Erythroblast (primary cell): ENCODE results near the gene NUDCD3.

Experiments used
- GATA1 ChIP-seq: IDR thresholded peaks from 2 replicates; pipeline ENCODE4 v1.6.1; 2011; ENCODE audit warnings: low read depth, mild to moderate bottlenecking, control low read depth, low read length, moderate library complexity
- POLR2A ChIP-seq: IDR thresholded peaks from 2 replicates; pipeline ENCODE4 v1.6.1; 2011; ENCODE audit warnings: mild to moderate bottlenecking, low read length

DNA sequence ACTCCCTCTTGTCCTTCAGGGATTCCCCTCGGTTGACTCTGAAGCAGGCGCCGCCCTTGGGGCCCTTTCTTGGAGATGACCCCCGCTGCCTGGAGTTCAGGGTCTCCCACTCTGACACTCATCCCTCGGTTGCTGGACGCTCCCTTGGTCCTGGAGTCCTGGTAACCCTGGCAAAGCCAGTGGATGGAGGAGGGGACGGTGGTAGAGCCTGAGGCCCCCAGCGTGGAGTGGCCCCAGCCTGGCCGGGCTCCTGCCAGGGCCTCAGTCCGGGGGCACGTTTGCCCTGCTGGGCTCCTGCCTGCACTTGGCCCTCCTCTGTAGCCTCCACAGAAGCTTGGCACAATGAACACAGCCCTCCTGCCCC is 155.7 kb downstream of the NUDCD3 start:
- TF ChIP-seq POLR2A (no peak), GATA1 (no peak)
